ENCODE results near the gene KRTAP5-8.

GRCh38 chr11:71563406-71563805 is 25.6 kb downstream of the KRTAP5-8 start:
- TF ChIP-seq POLR2A (IDR thresholded peaks at IDR 0.05; ENCODE audit: low read depth, low read length) (no peak), TAF1 (IDR thresholded peaks at IDR 0.05; ENCODE audit: borderline replicate concordance, low read depth, low read length) (no peak)
